NCI-H526 treated with DMSO at 0.1 percent for 48 hours (cell line): ENCODE data around the gene PPP1R3C.

ENCODE experiments used
- DNase-seq: peaks from one replicate; lab custom pipeline; 2025; lab: John Stamatoyannopoulos, UW

Gene PPP1R3C

GRCh38 chr10:91629715-91630549, 2.9 kb downstream of the PPP1R3C start:
- DNase-seq: no peak

DNA sequence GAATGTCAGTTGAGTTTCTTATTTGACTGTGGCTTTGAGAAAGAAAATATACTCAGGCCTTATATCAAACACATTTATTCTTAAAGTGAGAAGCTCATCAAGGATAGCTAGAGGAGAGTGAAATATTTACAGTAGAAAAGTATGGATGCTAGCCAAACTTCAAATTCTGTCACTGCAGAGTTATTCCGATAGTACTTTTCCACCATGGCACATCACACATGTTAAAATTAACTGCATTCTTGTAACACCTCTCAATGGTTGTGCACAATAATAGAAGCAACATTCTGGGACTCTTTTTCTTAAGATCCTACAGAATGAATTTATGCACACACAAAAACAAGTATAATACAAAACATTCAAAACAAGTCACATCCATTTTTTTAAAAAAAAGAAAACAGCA, 4.5 kb downstream of the PPP1R3C start:
- no peak for DNase-seq

- no peak for DNase-seq
Observed at GRCh38 chr10:91627344-91628102, 5.3 kb downstream of the PPP1R3C start.

DNA sequence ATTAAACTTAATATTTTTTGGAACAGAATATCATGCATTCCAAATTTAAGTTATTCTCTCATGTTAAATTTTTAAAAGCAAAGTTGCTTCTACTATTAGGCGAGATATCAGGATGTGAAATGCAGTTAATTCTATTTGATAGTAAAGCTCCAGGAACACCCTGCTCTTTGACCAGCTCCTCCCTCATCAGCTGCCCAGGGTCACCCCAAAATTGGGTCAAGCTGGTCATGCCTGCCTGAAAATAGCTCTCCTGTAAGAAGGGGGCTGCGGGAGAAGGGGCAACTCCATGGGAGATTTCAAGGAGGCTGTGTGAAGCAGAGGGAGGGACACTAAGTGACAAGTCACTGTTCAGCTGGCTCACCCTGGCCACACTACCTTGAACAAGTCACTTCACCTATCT, 5.9 kb downstream of the PPP1R3C start:
- DNase-seq: no peak

DNA sequence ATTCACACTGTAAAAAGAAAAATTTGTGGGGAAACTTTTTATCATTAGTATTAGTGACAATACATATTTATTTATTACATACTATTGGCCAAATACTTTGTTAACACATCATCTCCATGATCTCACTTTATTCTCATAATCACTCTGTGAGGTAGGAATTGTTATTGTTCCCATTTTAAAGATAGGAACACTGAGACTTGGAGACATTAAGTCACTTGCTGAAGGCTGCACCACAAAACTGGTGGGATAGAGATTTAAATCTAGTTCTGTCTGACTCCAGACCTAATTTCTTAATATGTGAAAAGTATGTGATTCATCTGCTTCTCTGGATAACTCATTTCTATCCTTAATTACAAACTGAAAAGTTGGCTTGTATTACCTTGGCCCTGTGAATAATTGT, 8.2 kb downstream of the PPP1R3C start:
- DNase-seq: no peak

DNA sequence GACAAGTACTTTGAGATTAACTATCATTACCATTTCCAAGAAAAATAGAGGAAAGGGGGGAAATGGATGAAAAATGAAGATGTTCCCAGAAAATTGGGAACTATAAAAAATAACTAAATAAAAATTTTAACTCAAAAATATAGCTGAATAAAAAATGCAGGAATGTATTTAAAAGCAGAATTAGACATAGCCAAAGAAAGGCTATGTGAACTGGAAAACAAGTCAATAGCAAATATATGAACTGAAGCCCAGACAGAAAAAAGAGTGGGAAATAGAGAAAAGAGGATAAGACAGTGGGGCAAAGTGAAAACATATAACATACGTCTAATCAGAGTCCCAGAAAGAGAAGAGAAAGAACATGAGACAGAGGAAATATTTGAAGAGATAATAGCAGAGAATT, 10.3 kb downstream of the PPP1R3C start:
- DNase-seq: no peak

DNA sequence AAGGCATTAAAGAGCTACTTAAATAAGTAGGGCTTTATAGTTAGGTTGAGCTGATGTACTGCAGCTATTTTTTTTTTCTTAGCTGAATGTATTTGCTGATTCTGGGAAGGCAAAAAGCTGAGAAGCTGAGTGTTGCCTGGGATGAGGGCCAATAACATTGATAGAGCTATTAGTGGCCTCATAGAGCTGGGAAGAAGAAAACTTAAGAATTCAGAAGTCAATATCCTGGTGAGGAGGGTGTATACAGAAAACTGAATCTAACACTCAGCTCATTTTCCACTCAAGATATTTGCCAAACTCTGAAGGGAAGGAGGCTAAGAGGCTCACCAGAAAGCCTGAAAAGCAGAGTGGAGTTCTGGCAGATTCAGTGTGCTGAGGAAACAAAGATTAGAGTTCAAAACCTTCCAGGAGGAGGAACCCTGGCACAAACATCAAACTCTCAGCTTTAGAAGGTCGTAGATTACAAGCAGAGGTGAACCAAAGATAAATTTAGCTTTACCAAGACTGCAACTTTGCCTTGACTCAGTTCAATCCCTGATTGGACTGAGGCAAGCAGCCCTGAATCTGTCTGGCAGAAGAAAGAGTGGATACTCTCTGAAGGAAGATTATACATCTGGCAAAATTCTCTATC, 11.3 kb downstream of the PPP1R3C start:
- DNase-seq: no peak

DNA sequence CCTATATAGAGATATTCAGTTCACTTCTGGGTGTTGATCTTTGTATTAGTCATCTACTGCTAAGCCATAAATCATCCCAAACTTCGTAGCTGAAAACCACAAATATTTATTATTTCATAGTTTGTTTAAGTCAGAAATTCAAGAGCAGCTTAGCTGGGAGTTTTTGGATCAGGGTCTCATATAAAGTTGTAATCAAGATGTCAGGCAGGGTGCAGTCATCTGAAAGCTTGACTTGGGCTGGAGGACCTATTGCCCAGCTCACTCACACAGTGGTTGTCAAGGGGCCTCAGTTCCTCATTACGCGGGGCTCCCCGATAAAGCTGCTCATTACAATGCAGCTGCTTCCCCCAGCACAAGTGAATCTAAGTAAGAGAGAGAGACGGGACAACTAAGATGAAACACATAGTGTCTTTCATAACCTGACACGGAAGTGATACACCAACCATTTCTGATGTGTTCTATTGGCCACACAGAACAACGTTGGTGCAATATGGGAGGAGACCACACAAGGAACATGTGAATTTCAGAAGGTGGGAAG, 15.7 kb downstream of the PPP1R3C start:
- no peak for DNase-seq

DNA sequence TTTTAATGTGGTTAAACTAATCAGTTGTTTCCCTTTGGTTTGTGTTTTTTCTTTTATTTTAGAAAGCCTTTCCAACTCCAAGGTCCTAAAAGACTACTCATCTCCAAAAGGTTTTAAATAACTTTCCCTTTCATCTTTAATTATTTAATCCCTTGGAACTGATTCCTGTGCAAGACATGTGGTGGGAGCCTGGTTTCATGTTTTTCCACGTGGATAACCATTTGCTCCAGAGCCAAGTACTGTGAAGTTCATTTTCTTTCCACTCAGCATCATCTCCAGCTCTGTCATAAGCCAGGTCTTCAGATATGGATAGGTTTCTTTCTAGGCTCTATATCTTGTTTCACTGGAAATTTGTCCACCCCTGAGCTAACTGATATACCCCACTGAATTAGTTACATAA, 16.7 kb downstream of the PPP1R3C start:
- DNase-seq: no peak

GRCh38 chr10:91614225-91614624, 18.6 kb downstream of the PPP1R3C start:
- DNase-seq: no peak

DNA sequence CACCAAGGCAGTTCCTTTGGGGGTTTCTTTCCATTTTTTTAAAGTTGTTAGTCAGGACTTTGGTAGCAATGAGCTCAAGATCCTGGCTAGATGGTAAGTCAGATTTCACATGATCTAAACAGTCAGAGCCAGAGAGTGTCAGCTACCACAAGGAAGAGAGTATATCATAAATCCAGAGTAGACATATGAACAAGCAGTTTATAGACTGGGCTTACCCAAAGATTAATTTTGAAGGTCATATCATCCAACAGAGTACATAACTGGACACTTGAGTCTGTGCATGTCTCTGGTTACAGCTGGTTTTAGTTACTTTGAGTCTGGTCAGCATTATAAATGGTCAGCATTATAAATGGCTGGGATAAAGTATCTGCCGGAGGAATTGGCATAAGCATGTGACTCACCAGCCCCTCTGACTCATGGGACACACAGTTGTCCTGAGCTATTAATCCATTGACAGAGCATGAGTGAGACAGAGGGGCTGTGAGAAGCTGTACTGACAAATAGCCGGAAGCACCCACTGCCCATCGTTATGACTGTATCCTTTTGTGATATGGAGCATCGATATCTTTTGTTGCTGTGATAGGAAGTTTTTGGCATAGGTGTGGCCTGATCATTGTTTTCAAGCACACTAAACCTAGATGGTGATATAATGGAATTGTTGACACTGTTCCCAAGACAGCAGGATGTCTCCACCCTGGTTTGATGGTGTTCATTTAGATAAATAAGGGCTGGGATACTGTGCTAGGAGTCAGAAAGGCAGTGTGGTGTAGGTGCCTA, 19.3 kb downstream of the PPP1R3C start:
- DNase-seq: no peak

- no peak for DNase-seq
Observed at GRCh38 chr10:91610919-91611318, 22.0 kb downstream of the PPP1R3C start.

DNA sequence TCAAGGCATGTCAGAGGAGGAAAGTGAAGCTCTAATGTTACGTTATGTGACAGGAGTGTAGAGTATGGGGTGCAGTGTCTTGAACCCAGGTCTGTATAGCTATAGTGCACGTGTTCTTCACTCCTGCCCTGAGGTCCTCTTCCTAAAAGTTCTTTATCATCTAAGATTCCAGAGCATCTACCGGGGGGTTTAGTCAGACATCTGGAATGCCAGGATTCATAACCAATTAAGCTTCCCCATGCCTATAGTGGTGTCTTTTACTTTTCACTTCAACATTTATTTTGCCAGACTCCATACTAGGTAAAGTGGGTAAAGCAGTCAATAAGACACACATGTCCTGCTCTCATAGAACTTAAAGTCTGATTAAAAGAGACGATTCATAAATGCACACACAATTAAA, 22.4 kb downstream of the PPP1R3C start:
- DNase-seq: no peak

GRCh38 chr10:91607646-91608403, 25.0 kb downstream of the PPP1R3C start:
- DNase-seq: no peak

GRCh38 chr10:91605968-91606367, 26.9 kb downstream of the PPP1R3C start:
- DNase-seq: no peak

- DNase-seq: no peak
Observed at GRCh38 chr10:91604553-91605534, 28.0 kb downstream of the PPP1R3C start.

DNA sequence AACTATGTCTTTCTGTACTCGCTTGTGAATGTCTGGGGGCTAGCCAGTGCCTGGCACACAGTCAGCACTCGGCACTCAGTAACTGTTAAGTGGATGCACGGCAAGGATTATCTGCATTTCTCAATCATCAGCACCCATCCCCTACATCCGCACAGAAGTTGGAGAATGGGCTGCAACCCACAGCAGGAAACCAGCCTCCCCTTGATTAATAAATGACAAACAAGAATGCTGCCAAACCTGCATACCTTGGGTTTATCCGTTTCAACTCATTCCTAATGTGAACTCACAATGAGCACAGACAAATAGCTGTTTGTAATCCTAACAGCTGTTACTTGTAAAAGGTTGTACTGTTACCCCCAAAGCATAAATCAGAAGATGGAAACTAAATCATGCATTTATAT, 28.9 kb downstream of the PPP1R3C start:
- DNase-seq: no peak

DNA sequence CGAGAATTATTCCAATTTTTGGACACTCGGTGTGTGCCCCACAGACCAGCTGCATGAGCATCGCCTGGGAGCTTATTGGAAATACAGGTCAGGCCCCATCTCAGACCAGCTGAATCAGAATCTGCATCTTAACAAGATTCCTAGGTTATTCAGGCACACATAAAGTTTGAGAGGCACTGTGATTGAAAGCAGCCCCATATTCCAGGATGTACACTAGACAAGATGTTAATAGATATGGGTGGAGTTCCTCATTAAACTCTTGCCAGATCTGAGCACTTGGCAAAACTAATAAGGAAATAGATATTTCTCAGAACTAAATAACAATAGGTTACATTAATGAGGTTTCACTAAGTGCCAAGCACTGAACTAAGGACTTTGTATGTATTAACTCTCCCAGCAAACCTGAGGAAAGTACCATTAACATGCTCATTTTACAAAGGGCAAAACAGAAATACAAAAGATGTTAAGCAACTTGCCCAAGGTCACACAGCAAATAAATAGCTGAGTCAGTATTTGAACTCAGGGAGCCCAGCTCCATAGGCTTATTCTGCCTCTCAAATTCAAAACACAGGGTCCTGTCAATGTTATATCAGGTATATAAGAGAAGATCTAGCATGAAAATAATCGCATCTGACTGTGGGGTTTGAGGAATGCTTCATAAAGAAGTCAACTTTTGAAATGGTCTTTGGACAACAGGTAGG, 29.9 kb downstream of the PPP1R3C start:
- DNase-seq: no peak

GRCh38 chr10:91602449-91602848, 30.4 kb downstream of the PPP1R3C start:
- DNase-seq: no peak
